Stimulated activated memory B cell treated with anti-CD40 and anti-IgM and Interleukin-4, amounts not matched to agents 10 μg/mL and 1 μg/mL and 100 μg/mL, for 72 hours (primary cell): ENCODE results near the gene MSANTD7.
"Not testable (repeated sequence)": the region's sequence is repeated elsewhere in the genome, so short reads cannot be mapped to it uniquely, and the experiment has no call there.

Experiments
- ATAC-seq: fragments of 150-1000 bp; cut with Tn5 transposase; 2 replicates; pipeline ENCODE4 v1.10.0; 2021
- H3K27ac Mint-ChIP-seq: one replicate; pipeline ENCODE4 v1.8.0; 2022; ENCODE audit warnings: mild to moderate bottlenecking, mixed read lengths
- H3K27me3 Mint-ChIP-seq: one replicate; pipeline ENCODE4 v1.8.0; 2022; ENCODE audit warnings: mixed read lengths
- H3K36me3 Mint-ChIP-seq: one replicate; pipeline ENCODE4 v1.8.0; 2022; ENCODE audit warnings: mixed read lengths
- H3K4me1 Mint-ChIP-seq: one replicate; pipeline ENCODE4 v1.8.0; 2022; ENCODE audit warnings: mixed read lengths
- H3K4me3 Mint-ChIP-seq: one replicate; pipeline ENCODE4 v1.8.0; 2022; ENCODE audit warnings: mild to moderate bottlenecking, moderate library complexity, mixed read lengths
- H3K9me3 Mint-ChIP-seq: one replicate; pipeline ENCODE4 v1.8.0; 2022; ENCODE audit warnings: mixed read lengths

MSANTD7 gene

GRCh38 chr10:14837757-14838581 lies at the start of gene MSANTD7, which contains the start of the genes CDNF and HSPA14:
Gene MSANTD7 (plus strand): TSS chr10:14838306. CDS start chr10:14842285, 3,979 bp downstream.
Gene CDNF (minus strand): TSS chr10:14838037. CDS start chr10:14837946, 91 bp downstream.
Gene HSPA14 (plus strand): TSS chr10:14838306. CDS start chr10:14838403, 97 bp downstream.
- peak; percentile 97 for ATAC-seq
- no peaks in the 10 kb centered on the region for H3K9me3 Mint-ChIP-seq
- H3K4me3 Mint-ChIP-seq: peak within 1 kb of the TSS; percentile 98
- peaks cover 16% of the 10 kb centered on the region for H3K4me1 Mint-ChIP-seq
- peaks cover 12% of the 10 kb centered on the region for H3K36me3 Mint-ChIP-seq
- peak within 1 kb of the TSS; percentile 97 for H3K27ac Mint-ChIP-seq
- no peaks in the 10 kb centered on the region for H3K27me3 Mint-ChIP-seq

DNA sequence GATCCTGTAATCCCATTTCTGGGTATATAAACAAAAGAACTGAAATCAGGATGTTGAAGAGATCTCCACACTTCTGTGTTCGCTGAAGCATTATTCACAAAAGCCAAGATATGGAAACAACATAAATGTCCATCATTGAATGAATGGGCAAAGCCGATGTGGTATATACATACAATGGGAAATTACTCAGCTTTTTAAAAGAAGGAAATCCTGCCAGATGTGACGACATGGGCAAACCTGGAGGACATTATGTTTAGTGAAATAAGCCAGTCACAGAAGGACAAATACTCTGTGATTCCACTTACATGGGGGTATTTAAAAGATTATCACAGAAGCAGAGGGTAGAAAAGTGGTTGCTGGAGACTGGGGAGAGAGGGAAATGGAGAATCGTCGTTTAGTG lies 39.5 kb upstream of the MSANTD7 start:
- H3K27ac Mint-ChIP-seq: no peak overlapping the region
- no peaks in the 10 kb centered on the region for H3K27me3 Mint-ChIP-seq
- no peaks in the 10 kb centered on the region for H3K9me3 Mint-ChIP-seq
- peaks cover 36% of the 10 kb centered on the region for H3K4me1 Mint-ChIP-seq
- no peaks in the 10 kb centered on the region for H3K36me3 Mint-ChIP-seq
- H3K4me3 Mint-ChIP-seq: no peak overlapping the region
- ATAC-seq: no peak

DNA sequence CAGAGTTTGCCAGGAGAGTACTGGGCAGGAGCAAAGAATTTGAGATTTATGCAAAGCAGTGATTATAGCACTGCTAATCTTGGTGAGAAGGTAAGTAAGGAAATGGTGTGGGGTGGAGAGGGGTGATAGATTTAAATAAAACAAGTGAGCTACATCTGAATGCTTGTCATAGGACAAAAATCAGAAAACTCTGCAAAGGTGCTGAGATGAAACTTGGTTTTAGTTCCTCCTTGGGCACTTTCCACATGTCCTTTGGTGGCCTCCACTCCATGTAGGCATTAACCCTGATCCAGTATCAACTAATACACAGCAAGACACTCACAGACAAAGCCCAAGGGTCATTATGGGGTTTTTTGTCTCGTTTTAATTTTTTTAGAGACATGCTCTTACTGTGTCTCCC lies 37.7 kb upstream of the MSANTD7 start:
- Mint-ChIP-seq H3K4me3 (no peak overlapping the region), H3K4me1 (peaks cover 36% of the 10 kb centered on the region), H3K9me3 (no peaks in the 10 kb centered on the region), H3K27ac (peak overlapping the region; percentile 14), H3K36me3 (no peaks in the 10 kb centered on the region), H3K27me3 (no peaks in the 10 kb centered on the region)
- ATAC-seq: peak; percentile 24

- no peaks in the 10 kb centered on the region for H3K9me3 Mint-ChIP-seq
- no peak for ATAC-seq
- no peak overlapping the region for H3K4me3 Mint-ChIP-seq
- H3K27me3 Mint-ChIP-seq: no peaks in the 10 kb centered on the region
- no peak overlapping the region for H3K27ac Mint-ChIP-seq
- H3K4me1 Mint-ChIP-seq: peaks cover 36% of the 10 kb centered on the region
- no peaks in the 10 kb centered on the region for H3K36me3 Mint-ChIP-seq
These were observed 36.4 kb upstream of the MSANTD7 start for GRCh38 chr10:14801723-14802122.

GRCh38 chr10:14803827-14804226 lies 34.3 kb upstream of the MSANTD7 start:
- Mint-ChIP-seq H3K4me3 (no peak overlapping the region), H3K9me3 (no peaks in the 10 kb centered on the region), H3K27ac (no peak overlapping the region), H3K4me1 (peaks cover 21% of the 10 kb centered on the region), H3K36me3 (no peaks in the 10 kb centered on the region), H3K27me3 (no peaks in the 10 kb centered on the region)
- ATAC-seq: no peak

GRCh38 chr10:14806318-14806717 lies 31.8 kb upstream of the MSANTD7 start:
- H3K36me3 Mint-ChIP-seq: no peaks in the 10 kb centered on the region
- H3K27me3 Mint-ChIP-seq: no peaks in the 10 kb centered on the region
- H3K4me1 Mint-ChIP-seq: peaks cover 4% of the 10 kb centered on the region
- ATAC-seq: no peak
- no peak overlapping the region for H3K4me3 Mint-ChIP-seq
- no peak overlapping the region for H3K27ac Mint-ChIP-seq
- no peaks in the 10 kb centered on the region for H3K9me3 Mint-ChIP-seq

DNA sequence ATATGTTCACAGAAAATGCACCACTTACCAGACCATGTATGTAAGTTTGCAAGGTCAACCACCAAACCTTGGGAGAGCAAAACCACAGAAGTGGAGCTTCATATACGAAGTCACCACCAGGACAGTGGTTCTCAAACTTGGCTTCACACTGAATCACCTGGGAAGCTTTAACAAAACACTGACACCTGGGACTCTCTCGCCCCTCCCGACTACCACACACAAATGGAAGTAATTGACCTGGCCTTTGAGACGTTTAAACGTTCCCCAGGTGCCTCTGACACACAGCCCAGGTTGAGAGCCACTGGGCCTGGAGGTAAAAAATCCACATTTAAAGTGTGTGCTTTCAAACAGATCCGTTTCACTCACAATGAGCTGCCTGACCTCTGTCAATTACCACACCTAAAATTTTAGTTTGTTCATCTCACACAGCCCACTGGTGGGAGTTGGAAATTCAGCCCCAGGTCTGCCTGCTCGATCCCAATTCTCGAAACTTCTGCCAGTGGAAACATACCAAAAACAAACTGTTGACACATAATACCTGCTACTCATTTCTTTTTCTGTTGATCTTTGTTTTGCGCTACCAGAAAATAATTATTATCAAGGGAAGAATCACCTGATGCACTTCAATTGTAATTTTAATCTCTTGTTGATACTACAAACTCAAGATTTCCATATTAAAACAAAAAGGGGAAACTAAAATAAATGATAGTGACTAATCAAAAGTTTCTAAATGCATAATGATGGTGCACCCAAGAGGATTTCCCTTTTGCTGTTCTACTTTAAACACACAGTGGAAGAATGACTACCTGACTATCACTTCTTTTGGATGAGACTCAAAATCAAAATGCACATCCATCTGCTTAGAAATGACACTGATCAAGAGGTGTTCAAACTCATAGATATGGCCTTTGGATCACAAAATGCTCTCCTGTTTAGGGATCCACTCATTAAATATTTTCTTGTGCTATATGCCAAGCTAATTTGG lies 26.8 kb upstream of the MSANTD7 start:
- Mint-ChIP-seq H3K27me3 (no peaks in the 10 kb centered on the region), H3K27ac (peak overlapping the region; percentile 14), H3K4me1 (peaks cover 13% of the 10 kb centered on the region), H3K4me3 (no peak overlapping the region), H3K36me3 (no peaks in the 10 kb centered on the region), H3K9me3 (no peaks in the 10 kb centered on the region)
- no peak for ATAC-seq

DNA sequence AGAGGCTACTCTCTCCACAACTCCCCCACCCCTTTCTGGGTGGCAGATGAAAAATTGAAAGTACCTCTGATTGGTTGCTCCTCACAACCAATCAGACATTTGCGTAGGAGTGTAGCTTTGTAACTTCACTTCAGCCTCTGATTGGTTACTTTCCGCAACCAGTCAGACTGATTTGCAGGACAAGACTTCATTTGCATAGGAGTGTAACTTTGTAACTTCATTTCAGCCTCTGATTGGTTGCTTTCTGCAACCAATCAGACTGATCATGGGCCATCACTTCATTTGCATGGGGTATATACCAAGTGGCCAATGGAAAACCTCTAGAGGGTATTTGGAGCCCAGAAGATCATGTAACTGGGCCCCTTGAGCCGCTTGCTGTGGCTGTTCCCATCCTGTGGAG lies 25.8 kb upstream of the MSANTD7 start:
- Mint-ChIP-seq H3K27ac (peak overlapping the region; percentile 14), H3K4me1 (peaks cover 13% of the 10 kb centered on the region), H3K27me3 (no peaks in the 10 kb centered on the region), H3K36me3 (no peaks in the 10 kb centered on the region), H3K9me3 (no peaks in the 10 kb centered on the region), H3K4me3 (no peak overlapping the region)
- no peak for ATAC-seq

DNA sequence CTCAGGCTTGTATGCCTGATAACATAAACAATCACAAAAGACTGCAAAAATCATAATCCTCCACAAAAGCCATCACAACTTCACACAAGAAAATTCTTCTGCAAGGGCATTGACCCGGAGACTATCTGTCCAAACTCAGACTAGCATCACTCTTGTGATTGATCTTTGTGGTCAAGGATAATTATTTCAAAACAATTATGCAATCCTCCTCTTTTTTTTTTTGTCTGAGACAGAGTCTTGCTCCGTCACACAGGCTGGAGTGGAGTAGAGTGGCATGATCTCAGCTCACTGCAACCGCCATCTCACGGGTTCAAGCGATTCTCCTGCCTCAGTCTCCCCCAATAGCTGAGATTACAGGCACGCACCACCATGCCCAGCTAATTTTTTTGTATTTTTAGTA lies 22.4 kb upstream of the MSANTD7 start:
- H3K36me3 Mint-ChIP-seq: no peaks in the 10 kb centered on the region
- no peaks in the 10 kb centered on the region for H3K9me3 Mint-ChIP-seq
- peaks cover 15% of the 10 kb centered on the region for H3K4me1 Mint-ChIP-seq
- H3K27me3 Mint-ChIP-seq: no peaks in the 10 kb centered on the region
- H3K4me3 Mint-ChIP-seq: no peak overlapping the region
- no peak for ATAC-seq
- H3K27ac Mint-ChIP-seq: no peak overlapping the region

DNA sequence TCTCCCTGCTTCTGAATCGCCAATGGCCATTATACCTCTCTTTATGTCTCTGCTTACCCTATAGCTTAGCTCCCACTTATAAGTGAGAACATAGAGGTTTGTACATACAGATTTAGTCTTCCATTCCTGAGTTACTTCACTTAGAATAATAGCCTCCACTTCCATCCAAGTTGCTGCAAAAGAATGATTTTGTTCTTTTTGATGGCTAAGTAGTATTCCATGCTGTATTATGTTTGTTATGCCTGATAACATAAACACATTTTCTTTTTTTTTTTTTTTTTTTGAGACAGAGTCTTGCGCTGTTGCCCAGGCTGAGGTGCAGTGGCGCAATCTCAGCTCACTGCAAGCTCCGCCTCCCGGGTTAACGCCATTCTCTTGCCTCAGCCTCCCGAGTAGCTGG lies 21.4 kb upstream of the MSANTD7 start:
- not testable (repeated sequence) for ATAC-seq, H3K9me3 Mint-ChIP-seq, H3K27me3 Mint-ChIP-seq, H3K36me3 Mint-ChIP-seq, H3K4me3 Mint-ChIP-seq, H3K27ac Mint-ChIP-seq
- H3K4me1 Mint-ChIP-seq: peaks cover 15% of the 10 kb centered on the region

- Mint-ChIP-seq H3K36me3 (no peaks in the 10 kb centered on the region), H3K27ac (peak overlapping the region; percentile 67), H3K4me3 (no peak overlapping the region), H3K4me1 (peaks cover 15% of the 10 kb centered on the region), H3K9me3 (no peaks in the 10 kb centered on the region), H3K27me3 (no peaks in the 10 kb centered on the region)
- no peak for ATAC-seq
These were observed 17.9 kb upstream of the MSANTD7 start for GRCh38 chr10:14820010-14820774.

DNA sequence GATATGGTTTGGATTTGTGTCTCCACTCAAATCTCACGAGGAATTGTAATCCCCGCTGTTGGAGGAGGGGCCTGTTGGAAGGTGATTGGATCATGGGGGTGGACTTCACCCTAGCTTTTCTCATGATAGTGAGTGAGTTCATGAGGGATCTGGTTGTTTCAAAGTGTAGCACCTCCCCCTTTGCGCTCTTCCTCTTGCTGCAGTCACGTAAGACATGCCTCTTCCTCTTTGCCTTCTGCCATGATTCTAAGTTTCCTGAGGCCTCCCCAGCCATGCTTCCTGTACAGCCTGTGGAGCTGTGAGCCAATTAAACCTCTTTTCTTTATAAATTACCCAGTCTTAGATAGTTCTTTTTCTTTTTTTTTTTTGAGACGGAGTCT lies 17.3 kb upstream of the MSANTD7 start:
- no peak for ATAC-seq
- H3K27me3 Mint-ChIP-seq: no peaks in the 10 kb centered on the region
- H3K4me3 Mint-ChIP-seq: no peak overlapping the region
- peak overlapping the region; percentile 67 for H3K27ac Mint-ChIP-seq
- H3K9me3 Mint-ChIP-seq: no peaks in the 10 kb centered on the region
- peaks cover 19% of the 10 kb centered on the region for H3K4me1 Mint-ChIP-seq
- H3K36me3 Mint-ChIP-seq: no peaks in the 10 kb centered on the region

- H3K4me1 Mint-ChIP-seq: peaks cover 27% of the 10 kb centered on the region
- ATAC-seq: no peak
- H3K4me3 Mint-ChIP-seq: no peak overlapping the region
- no peaks in the 10 kb centered on the region for H3K27me3 Mint-ChIP-seq
- no peaks in the 10 kb centered on the region for H3K9me3 Mint-ChIP-seq
- H3K27ac Mint-ChIP-seq: no peak overlapping the region
- no peaks in the 10 kb centered on the region for H3K36me3 Mint-ChIP-seq
These were observed 16.3 kb upstream of the MSANTD7 start for GRCh38 chr10:14821635-14822375.
